Natural killer cell (primary cell): ENCODE results near the gene C10orf67. TPM values are rescaled to one million over a fixed set of nuclear protein-coding genes. Genes with fewer than 3 reads are reported as not detected.

ENCODE experiments used
- ATAC-seq, 3 donors: fragments of 150-1000 bp in 2 of 3; fragments of 200-7000 bp in 1 of 3; cut with Tn5 transposase; 1 replicate in 1 of 3; 2 replicates in 2 of 3; pipeline ENCODE4 v1.10.0; 2021; ENCODE audit warnings: mild to moderate bottlenecking in 2 of 3, moderate library complexity in 2 of 3
- DNase-seq, 2 donors: peaks; one replicate each; pipeline versions ENCODE4 v3.0.0 to v3.0.0-alpha.2; 2013 to 2021; ENCODE audit warnings: mixed read lengths in 1 of 2
- H3K27ac ChIP-seq: one replicate; pipeline ENCODE4 v1.5.1; 2013; ENCODE audit warnings: mild to moderate bottlenecking, low read length
- H3K27me3 ChIP-seq: one replicate; pipeline ENCODE4 v1.6.1; 2013; ENCODE audit warnings: low read length; ENCODE audit not compliant: control insufficient read depth, insufficient read depth
- H3K36me3 ChIP-seq: one replicate; pipeline ENCODE4 v1.6.1; 2013; ENCODE audit warnings: low read length; ENCODE audit not compliant: control insufficient read depth, insufficient read depth
- H3K4me1 ChIP-seq: one replicate; pipeline ENCODE4 v1.6.1; 2013; ENCODE audit warnings: low read length; ENCODE audit not compliant: control insufficient read depth, insufficient read depth
- H3K4me3 ChIP-seq: one replicate; pipeline ENCODE4 v1.5.1; 2013; ENCODE audit warnings: low read length
- H3K9me3 ChIP-seq: one replicate; pipeline ENCODE4 v1.6.1; 2013; ENCODE audit warnings: low read length; ENCODE audit not compliant: control insufficient read depth, insufficient read depth
- H3K27ac Mint-ChIP-seq, 2 donors: one replicate each; pipeline ENCODE4 v1.8.0; 2022; ENCODE audit warnings: mild to moderate bottlenecking in 2 of 2, mixed read lengths in 2 of 2, moderate library complexity in 1 of 2
- H3K27me3 Mint-ChIP-seq, 2 donors: one replicate each; pipeline ENCODE4 v1.8.0; 2022; ENCODE audit warnings: low read depth in 2 of 2, mixed read lengths in 2 of 2
- H3K36me3 Mint-ChIP-seq: one replicate; pipeline ENCODE4 v1.8.0; 2022; ENCODE audit warnings: mixed read lengths
- H3K4me1 Mint-ChIP-seq, 2 donors: one replicate each; pipeline ENCODE4 v1.8.0; 2022; ENCODE audit warnings: mixed read lengths in 2 of 2
- H3K4me3 Mint-ChIP-seq: one replicate; pipeline ENCODE4 v1.8.0; 2022; ENCODE audit warnings: mild to moderate bottlenecking, moderate library complexity, mixed read lengths
- H3K9me3 Mint-ChIP-seq, 2 donors: one replicate each; pipeline ENCODE4 v1.8.0; 2022; ENCODE audit warnings: mixed read lengths in 2 of 2
- WGBS: methylation state at CpG from one replicate; pipeline ENCODE4 v1.1.7; 2013; ENCODE audit warnings: missing lambda C conversion rate; ENCODE audit not compliant: insufficient coverage; 5-methylcytosine and 5-hydroxymethylcytosine counted together
- intact Hi-C: fragments of 100-400 bp; cut with micrococcal nuclease; formaldehyde crosslinking; loops from one replicate; pipeline ENCODE4 v1.14.2; 2022
- total RNA-seq, 4 donors: library from RNA; stranded (reverse); fragments of 120-200 nt in 1 of 4; gene quantifications; one replicate each; pipeline versions ENCODE4 v1.2.3 to v1.2.4, GENCODE V29; 2013 to 2022
- TF ChIP-seq, protein P1 (sequence below): fragments of 200-600 bp; IDR thresholded peaks from one replicate; pipeline ENCODE4 v1.8.0; 2022; ENCODE audit warnings: antibody characterized with exemption

C10orf67 gene
- total RNA-seq, 3 donors from 2014 or later (not counting 1 experiment from before 2014, with no cell fraction given): not detected

- no peaks in the 10 kb centered on the region for H3K36me3 Mint-ChIP-seq
- Histone ChIP-seq H3K4me1 (no peaks in the 10 kb centered on the region), H3K9me3 (no peaks in the 10 kb centered on the region), H3K27me3 (no peaks in the 10 kb centered on the region), H3K27ac (no peak overlapping the region), H3K36me3 (no peaks in the 10 kb centered on the region), H3K4me3 (no peak overlapping the region)
- no peak overlapping the region for H3K4me3 Mint-ChIP-seq
- TF ChIP-seq, protein P1, sequence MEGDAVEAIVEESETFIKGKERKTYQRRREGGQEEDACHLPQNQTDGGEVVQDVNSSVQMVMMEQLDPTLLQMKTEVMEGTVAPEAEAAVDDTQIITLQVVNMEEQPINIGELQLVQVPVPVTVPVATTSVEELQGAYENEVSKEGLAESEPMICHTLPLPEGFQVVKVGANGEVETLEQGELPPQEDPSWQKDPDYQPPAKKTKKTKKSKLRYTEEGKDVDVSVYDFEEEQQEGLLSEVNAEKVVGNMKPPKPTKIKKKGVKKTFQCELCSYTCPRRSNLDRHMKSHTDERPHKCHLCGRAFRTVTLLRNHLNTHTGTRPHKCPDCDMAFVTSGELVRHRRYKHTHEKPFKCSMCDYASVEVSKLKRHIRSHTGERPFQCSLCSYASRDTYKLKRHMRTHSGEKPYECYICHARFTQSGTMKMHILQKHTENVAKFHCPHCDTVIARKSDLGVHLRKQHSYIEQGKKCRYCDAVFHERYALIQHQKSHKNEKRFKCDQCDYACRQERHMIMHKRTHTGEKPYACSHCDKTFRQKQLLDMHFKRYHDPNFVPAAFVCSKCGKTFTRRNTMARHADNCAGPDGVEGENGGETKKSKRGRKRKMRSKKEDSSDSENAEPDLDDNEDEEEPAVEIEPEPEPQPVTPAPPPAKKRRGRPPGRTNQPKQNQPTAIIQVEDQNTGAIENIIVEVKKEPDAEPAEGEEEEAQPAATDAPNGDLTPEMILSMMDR: no peak
- no peak for ATAC-seq
- DNase-seq: no peak
- H3K9me3 Mint-ChIP-seq: no peaks in the 10 kb centered on the region
- no peak overlapping the region for H3K27ac Mint-ChIP-seq
- intact Hi-C loops: no loop called here
- H3K27me3 Mint-ChIP-seq: peaks cover 0 to 3% of the 10 kb centered on the region in 2 donors
- no peaks in the 10 kb centered on the region for H3K4me1 Mint-ChIP-seq
- 95% methylated on average over 3 of the region's 3 CpGs for WGBS
Measured at GRCh38 chr10:23386052-23386451, 41.5 kb upstream of the C10orf67 start.

GRCh38 chr10:23384364-23384763 lies 39.8 kb upstream of the C10orf67 start:
- Mint-ChIP-seq H3K27me3 (peaks cover 0 to 6% of the 10 kb centered on the region in 2 donors), H3K4me3 (no peak overlapping the region), H3K9me3 (peaks cover 0 to 2% of the 10 kb centered on the region in 2 donors), H3K27ac (no peak overlapping the region), H3K36me3 (no peaks in the 10 kb centered on the region), H3K4me1 (no peaks in the 10 kb centered on the region)
- intact Hi-C loops: no loop called here
- no peak for DNase-seq
- WGBS: 100% methylated on average over 1 of the region's 1 CpG
- Histone ChIP-seq H3K36me3 (no peaks in the 10 kb centered on the region), H3K27me3 (no peaks in the 10 kb centered on the region), H3K9me3 (no peaks in the 10 kb centered on the region), H3K4me3 (no peak overlapping the region), H3K4me1 (no peaks in the 10 kb centered on the region), H3K27ac (no peak overlapping the region)
- TF ChIP-seq, protein P1: no peak
- no peak for ATAC-seq

DNA sequence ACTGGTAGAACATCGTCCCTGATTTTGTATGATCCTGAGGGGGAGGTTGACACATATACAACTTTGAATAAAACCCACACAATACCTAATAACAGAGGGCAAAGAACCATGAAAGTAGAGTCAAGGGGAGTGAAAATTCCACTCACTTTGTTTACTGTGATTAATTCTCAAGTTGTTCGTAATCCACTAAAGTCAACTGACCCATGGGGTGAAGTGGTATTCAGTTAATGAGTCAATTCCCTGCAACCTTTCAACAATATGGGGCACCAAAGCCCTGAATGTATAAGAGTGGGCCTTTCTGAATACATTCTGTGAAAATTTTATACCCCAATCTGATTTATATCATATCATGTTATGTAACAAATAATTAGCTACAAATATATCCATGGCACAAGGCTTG lies 39.0 kb upstream of the C10orf67 start:
- Histone ChIP-seq H3K4me1 (no peaks in the 10 kb centered on the region), H3K27me3 (no peaks in the 10 kb centered on the region), H3K9me3 (no peaks in the 10 kb centered on the region), H3K36me3 (no peaks in the 10 kb centered on the region), H3K27ac (no peak overlapping the region), H3K4me3 (no peak overlapping the region)
- DNase-seq (no peak), ATAC-seq (no peak)
- Mint-ChIP-seq H3K9me3 (peaks cover 0 to 2% of the 10 kb centered on the region in 2 donors), H3K4me1 (no peaks in the 10 kb centered on the region), H3K27me3 (peaks cover 3 to 6% of the 10 kb centered on the region in 2 donors), H3K36me3 (no peaks in the 10 kb centered on the region), H3K4me3 (no peak overlapping the region), H3K27ac (no peak overlapping the region)
- intact Hi-C loops: no loop called here
- 100% methylated on average over 1 of the region's 2 CpGs for WGBS
- TF ChIP-seq, protein P1: no peak

DNA sequence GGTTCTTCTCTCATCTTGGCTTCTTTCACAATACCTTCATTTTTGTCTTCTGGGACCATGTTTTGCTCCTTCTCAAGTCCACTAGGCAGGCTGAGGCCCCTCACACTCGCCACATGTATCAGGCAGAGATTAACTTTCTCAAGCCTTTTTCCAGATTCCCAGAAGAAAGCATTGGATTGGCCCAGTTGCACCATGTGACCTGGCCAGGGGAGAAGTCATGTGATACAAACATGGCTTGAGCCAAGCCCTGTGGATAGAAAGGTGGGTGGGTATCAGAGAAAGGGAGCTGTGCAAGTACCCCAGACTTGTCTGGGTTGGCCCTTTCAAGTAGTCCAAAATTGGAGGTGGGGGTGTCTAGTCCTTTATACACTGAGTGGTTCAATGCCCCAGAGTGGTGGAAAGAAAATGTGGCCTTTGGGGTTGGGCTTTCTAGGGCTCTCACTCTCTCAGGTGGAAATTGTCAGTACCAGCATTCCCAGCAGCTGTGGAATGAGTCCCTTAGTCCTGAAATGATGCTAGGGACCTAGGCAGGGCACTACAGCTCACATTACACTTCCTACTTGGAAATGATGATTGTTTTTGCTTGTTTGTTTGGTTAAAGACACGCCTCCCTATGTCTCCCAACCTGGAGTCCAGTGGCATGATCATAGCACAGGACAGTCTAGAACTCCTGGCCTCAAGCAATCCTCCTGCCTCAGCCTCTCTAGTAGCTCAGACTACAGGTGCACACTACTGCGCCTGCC lies 36.9 kb upstream of the C10orf67 start:
- intact Hi-C loops: no loop called here
- TF ChIP-seq, protein P1: no peak
- Mint-ChIP-seq H3K27ac (no peak overlapping the region), H3K36me3 (no peaks in the 10 kb centered on the region), H3K9me3 (peaks cover 0 to 2% of the 10 kb centered on the region in 2 donors), H3K4me3 (no peak overlapping the region), H3K4me1 (no peaks in the 10 kb centered on the region), H3K27me3 (peaks cover 3 to 6% of the 10 kb centered on the region in 2 donors)
- Histone ChIP-seq H3K36me3 (no peaks in the 10 kb centered on the region), H3K4me1 (no peaks in the 10 kb centered on the region), H3K27ac (no peak overlapping the region), H3K4me3 (no peak overlapping the region), H3K27me3 (no peaks in the 10 kb centered on the region), H3K9me3 (no peaks in the 10 kb centered on the region)
- no peak for DNase-seq
- 87% methylated on average over 3 of the region's 3 CpGs for WGBS
- ATAC-seq: peak in 1 of 3 donors; percentile 17
